Measurements from ENCODE around the gene SCUBE1. TPM values are rescaled to one million over a fixed set of nuclear protein-coding genes. Genes with fewer than 3 reads are reported as not detected.

SCUBE1 gene
- total RNA-seq = not detected in 2 replicates

DNA sequence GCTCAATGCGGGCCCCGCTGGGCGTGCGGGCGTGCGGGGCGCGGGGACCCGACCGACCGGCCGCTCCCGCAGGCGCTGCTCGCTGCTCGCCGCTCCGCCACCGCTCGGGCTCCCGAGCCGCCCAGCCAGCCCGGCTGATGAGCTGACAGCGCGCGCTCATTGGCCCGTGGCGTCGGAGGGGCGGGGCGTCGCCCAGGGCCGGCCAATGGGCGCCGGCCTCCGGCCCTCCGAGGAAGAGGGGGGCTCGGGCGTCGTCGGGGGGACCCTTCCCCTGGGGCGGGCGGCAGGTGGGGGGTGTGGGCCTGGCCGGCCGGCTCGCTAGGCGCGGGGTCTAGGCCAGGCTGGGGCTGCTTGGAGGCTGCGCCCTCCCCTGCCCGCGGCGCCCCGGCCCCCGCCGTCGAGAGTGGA lies at the start of gene SCUBE1:
Gene SCUBE1, minus strand, starts transcription at position 111 of the 408 bp plus-strand sequence. CDS start 111 bp downstream, outside the sequence.

GRCh38 chr22:43186272-43187170 lies 156.7 kb downstream of the SCUBE1 start, which contains the start of gene TTLL12:
TSS of gene TTLL12 (minus strand) at chr22:43187134. CDS start at chr22:43187069, 65 bp downstream.

GRCh38 chr22:43151251-43152002 lies 191.7 kb downstream of the SCUBE1 start, which contains the start of gene TSPO:
TSS of gene TSPO (plus strand) at chr22:43151559. CDS start at chr22:43159239, 7,680 bp downstream.

Other genes starting within 250 kb of the SCUBE1 start
- not detected in 2 replicates for gene BIK, start 232.6 kb downstream of the SCUBE1 start, total RNA-seq
- gene MCAT, start 200.0 kb downstream of the SCUBE1 start, total RNA-seq = 8.2 and 11.1 TPM in 2 replicates
- gene TSPO, start 191.8 kb downstream of the SCUBE1 start, total RNA-seq = 224 and 354 TPM in 2 replicates
- gene TTLL12, start 156.2 kb downstream of the SCUBE1 start, total RNA-seq = 25.8 and 39.2 TPM in 2 replicates
- not detected in 2 replicates for gene MPPED1, start 68.6 kb upstream of the SCUBE1 start, total RNA-seq

Data from smooth muscle cell of the pulmonary artery (primary cell).